CD4-positive, alpha-beta T cell treated with Interleukin-12 subunit alpha and Interleukin-12 subunit beta, for 1 hour (primary cell): ENCODE results near the gene FBXL19.
A peak's percentile ranks its signal among the peaks of the same experiment; 100 is the strongest.

Source experiments
- DNase-seq: peaks from one replicate; pipeline ENCODE4 v3.0.0-alpha.2; 2020

Gene FBXL19

DNA sequence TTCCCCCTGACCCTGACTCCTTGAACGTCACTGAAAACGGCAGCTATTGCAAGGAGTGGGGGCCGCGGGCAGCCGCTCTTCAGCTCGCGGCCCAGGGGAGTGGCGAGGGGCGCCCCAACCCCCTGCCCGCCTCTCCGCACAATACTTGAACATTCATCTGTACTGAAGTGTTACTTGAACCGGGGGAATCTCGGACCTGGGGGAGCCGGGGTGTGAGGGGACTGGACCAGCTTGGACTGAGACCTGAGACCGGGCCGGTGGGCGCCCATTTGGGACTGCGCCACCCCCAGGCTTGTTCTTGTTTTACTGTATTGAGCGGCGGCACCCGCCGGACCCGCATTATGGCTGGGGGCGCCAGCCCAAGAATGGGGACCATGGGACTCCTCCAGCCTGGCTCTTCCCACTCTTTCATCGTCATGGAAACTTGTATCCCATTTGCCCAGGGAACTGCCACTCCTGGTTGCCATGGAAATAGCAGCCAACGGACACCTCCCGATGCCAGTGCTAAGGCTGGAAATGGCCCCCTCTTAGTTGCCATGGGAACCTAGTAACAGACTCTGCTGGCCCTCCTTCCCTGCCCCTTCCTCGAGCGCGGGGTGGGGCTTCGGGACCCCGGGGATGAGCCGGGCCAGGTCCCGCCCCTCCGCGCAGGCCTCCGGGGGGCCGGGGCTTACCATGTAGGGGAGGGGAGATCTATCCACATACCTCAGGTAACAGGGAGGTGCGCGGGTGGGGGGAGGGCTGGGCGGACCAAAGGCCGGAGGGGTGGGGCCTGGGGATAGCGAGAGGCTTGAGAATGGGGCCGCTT is 24.7 kb downstream of the FBXL19 start:
- DNase-seq, result peak; percentile 32

DNA sequence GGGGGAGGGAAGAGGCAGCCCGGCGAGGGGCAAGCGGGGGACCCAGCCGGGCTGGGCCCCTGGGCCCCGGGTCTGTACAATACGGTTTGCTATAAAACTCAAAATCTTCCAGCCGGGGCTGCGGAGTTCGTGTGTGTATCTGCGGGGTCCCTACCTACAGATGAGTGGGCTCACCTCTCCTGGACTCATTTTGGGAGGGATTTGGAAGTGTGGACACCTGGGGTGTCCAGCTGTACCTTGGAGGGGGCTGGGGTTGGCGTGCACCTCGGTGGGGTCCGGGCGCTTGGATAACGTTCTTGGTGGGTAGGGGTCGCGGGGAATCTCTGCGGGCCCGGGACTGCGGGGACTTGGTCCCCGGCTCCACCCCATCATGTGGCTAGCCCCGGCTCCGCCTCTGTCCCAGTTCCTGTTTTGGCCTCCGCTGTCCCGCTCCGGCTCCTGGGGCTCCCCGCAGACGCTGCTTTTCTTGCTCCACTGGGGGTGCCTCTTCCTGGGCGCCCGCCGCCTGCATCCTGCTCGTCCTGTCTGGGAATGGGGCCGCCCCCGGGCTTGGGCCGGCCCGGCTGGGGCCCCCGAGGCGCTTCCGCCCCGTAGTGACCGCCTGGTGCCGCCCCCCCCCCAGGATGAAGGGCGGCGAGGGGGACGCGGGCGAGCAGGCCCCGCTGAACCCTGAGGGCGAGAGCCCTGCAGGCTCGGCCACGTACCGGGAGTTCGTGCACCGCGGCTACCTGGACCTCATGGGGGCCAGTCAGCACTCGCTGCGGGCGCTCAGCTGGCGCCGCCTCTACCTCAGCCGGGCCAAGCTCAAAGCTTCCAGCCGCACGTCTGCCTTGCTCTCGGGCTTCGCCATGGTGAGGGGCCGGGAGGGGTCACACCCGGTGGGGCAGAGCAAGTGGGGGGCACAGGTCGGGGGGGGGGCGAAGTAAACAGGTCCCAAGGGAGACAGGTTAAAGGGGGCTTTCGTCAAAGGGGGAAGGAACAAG is 25.6 kb downstream of the FBXL19 start, which contains the start of gene ORAI3:
Gene ORAI3, plus strand, starts transcription at position 402 of the 983 bp plus-strand sequence. Its CDS starts 222 bp downstream, at position 624.
- DNase-seq, result peak; percentile 46

DNA sequence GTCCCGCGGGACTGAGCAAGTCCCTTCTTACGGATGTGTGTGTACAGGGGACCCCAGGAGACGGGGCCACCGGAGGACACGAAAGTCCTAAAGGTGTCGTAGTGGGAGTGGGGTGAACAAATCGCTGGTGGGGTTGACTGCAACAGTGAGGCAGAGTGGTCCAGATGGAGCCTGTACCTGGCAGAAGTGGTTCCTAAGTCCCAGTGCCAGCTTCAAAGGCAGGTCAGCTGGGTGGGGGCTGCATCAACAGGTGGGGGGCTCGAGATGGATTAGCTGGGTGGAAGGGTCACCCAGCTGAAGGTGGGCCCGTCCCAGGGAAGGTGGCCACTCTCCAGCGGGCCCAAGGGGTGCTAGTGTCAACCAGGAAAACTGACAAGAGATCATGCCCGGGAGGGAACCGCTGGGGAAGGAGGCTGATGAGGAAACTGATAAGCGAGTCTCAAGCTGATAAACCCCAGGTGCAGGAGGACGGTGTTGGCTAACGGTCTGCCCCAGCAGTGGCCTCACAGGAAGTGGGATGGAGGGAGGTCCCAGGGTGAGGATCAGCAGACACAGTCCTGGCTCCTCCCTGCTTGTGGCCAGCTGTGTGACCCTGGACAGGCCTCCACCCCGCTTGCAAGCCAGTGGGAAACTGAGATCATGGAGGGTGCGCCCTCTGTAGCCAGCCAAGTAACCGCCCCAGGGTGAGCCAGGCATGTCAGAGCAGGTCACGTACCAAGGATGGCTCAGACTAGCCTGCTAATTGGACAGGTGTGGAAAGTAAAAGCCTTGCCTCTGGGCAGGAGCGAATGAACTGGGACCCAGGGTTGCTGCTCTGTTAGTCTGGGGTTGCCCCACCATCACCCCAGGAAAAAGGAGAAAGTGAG is 26.5 kb downstream of the FBXL19 start:
- DNase-seq, result peak; percentile 29

DNA sequence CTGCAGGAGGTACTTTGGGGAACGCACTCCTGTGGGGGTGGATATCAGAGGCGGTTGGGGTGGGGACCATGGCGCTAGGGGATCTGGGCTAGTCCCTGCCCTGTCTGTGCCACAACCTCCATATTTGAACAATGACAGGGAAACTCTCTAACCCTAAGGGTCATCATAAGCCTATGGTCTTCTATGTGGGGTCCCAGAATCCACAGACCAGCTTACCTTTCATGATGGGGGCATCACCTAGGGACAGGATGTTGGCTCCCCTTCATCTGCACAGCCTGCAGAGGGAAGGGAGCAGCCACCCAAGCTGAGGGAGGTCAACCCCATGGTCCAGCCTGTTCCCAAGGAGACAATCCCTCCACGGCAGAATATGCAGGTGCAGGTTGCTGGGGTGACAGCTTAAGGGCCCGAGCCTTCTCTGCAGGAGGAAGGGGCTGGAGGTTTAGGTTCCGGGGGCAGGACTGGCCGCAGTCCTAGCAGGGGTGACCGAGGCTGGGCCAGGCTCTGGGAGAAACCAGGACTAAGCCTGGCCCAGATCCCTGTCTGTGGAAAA is 27.2 kb downstream of the FBXL19 start:
- DNase-seq, result no peak

DNA sequence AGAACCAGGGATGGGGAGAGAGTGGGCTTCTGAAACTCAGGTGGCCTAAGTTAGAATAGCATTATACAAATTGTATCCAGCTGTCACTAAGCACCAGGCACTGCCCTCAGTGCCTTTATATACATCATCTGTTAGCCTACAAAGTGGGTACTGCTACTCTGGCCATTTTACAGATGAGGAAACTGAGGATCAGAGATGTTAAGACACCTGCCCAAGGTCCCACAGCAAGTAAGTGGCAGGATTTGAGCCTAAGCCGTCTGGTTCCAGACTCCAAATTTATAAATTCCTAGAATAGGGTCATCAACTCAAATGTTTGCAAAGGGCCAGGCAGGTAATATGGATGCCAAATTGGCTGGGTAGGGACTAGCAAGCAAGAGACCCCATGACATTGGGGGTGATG is 27.8 kb downstream of the FBXL19 start:
- no peak for DNase-seq

DNA sequence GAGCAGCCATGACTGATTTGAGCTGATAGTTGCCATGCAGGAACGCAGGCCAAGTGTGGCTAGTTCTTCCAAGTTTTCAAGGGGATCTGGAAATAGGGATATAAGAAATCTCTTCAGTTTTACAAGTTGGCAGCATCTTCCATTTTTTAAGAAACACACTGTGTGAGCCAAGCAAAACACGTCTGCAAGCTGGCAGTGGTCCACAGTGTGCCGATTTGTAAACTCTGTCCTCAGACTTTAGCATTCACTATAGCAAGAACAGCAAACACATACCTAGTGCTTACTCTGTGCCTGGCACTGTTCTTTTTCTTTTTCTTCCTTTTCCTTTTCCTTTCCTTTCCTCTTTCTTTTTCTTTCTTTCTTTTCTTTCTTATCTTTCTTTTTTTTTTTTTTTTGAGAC is 28.4 kb downstream of the FBXL19 start:
- no peak for DNase-seq

DNA sequence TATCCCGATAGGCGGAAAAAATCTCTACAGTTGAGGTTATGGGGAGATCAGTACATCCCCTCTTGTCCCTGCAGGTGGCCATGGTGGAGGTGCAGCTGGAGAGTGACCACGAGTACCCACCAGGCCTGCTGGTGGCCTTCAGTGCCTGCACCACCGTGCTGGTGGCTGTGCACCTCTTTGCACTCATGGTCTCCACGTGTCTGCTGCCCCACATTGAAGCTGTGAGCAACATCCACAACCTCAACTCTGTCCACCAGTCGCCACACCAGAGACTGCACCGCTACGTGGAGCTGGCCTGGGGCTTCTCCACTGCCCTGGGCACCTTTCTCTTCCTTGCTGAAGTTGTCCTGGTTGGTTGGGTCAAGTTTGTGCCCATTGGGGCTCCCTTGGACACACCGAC is 29.7 kb downstream of the FBXL19 start:
- no peak for DNase-seq

DNA sequence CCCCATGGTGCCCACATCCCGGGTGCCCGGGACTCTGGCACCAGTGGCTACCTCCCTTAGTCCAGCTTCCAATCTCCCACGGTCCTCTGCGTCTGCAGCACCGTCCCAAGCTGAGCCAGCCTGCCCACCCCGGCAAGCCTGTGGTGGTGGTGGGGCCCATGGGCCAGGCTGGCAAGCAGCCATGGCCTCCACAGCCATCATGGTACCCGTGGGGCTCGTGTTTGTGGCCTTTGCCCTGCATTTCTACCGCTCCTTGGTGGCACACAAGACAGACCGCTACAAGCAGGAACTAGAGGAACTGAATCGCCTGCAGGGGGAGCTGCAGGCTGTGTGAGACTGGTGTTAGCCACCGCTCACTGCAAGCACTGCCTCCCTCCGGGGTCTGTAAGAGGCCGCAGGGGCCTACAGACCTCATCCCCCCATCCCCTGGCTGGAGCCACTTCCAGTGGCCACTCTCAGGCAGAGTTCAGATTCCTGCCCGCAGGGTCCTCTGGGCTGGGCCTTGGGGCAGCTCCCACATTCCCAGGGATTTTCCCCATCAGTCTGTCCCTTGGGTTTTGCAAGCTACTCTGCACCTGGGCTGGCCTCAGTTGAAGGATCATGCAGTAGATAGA is 30.2 kb downstream of the FBXL19 start:
- peak; percentile 74 for DNase-seq

DNA sequence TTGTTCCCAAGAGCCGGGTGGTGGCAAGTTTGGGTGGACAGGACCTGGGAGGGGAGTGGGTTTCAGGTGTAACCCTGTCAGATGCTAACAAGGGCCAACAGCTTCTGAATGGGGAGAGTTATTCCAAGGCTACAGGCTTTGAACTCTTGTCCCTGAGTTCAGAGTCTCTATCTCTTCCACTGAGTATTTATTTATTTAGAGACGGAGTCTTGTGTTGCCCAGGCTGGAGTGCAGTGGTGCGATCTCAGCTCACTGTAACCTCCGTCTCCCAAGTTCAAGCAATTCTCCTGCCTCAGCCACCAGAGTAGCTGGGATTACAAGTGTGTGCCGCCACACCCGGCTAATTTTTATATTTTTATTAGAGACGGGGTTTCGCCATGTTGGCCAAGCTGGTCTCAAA is 31.6 kb downstream of the FBXL19 start:
- DNase-seq, result no peak

DNA sequence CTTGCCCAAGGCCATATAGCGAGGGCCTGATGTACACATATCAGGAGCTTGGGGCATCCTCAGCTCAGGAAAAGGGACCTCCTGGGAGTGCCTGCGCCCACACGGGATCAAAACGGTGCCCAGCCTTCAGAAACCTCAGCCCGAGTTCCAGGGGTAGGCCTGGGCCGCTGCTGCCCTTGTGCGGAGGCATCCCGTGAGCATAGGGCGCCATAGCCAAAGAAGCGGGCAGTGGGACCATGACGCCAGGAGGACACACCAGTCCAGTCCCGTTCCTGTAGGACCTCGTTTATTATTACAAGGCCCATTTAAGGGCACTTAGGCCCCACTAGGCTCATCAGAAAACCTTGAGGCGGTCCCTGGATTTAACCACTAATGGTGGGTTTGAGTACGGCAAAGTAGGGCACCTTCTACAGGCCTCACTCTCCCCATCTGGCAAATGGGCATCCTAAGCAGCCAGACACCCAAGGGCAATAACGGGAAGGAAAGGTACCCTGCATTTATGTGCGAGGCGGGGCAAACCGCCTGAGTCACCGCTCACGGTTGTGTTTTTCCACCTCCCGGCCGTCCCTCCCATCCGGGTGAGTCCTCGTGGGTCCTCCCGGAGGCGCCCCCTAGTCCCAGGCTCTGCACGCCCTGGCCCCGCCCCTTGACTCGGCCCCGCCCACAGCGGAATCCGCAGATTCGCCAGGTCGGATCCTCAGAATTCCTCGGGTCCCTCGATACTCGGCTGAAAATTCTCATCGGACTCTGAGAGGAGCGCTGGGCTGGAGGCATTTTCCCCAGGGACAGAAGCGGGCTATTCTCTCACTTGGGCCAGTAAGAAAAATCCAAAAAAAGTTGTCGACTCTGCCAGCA is 33.5 kb downstream of the FBXL19 start:
- peak; percentile 87 for DNase-seq

DNA sequence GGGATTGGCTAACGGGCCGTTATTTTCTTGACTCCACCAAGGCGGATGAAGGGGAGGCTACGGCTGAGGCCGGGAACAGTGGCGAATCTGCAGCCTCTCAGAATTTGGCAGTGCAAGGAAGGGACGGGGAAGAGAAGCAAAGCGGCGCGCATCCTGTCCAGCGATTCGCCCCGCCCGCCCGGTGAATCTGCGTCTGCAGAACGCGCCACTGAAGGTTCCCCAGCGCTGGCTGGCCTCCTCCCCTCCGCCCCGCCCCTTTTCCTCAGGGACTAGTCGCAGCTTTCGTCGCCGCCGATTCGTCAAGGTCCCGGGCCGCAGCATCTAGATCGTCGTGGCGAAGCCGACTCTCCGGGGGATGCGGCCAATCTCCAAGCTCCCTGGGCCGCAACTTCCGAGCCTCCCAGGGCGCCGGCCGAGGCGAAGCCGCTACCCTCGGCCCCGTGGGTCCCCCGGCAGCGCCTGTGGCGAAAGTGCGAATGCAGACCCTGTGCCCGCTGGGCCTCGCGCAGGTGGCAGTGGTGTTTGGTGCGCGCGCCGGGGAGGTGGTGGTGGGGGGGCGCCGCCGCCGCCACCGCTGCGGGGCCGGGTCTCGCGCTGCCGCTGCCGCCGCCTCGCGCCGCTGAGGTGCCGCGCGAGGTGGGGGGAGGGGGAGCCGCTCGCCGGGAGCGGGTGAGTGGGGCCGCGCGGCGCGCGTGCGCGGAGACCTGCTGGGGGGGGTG is 34.2 kb downstream of the FBXL19 start, which contains the start of gene SETD1A:
Gene SETD1A, plus strand, starts transcription at position 299 of the 719 bp plus-strand sequence. CDS start 978 bp downstream, outside the sequence.
- peak; percentile 97 for DNase-seq

DNA sequence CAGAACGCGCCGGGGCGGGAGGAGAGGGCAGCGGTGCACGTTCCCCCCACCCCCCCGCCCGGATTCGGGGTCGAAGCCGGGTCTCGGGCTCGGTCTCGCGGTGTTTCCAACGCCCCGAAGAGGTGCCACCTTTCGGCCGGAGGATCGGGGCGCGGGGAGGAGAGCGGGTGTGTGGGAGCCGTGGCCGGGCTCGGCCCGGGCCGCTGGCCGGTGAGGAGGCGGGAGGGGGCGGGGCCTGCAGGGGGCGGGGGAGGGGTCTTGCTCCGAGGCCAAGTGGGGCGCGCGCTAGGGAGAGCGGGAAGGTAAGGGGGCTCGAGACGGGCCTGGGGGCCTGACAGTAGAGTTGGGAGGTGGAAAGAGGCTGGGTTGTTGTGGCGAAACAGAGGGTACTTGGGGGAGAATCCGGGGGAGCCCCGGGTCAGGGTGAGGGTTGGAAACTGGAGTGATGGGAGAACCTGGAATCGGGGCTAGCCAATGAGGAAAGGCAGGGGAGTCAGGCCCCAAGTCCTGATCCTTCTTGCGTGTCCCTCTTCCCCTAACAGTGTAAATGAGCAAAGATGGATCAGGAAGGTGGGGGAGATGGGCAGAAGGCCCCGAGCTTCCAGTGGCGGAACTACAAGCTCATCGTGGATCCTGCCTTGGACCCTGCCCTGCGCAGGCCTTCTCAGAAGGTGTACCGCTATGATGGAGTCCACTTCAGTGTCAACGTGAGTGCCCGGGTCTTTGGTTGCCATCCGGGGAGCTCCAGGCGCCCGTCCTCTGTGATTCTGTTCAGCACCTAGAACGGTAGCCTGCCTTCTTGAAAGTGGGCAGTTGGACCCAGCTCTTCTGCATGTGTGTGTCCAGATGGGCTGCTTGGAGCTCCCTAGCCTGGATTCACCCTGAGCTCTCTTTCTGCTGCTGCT is 35.1 kb downstream of the FBXL19 start:
- no peak for DNase-seq

DNA sequence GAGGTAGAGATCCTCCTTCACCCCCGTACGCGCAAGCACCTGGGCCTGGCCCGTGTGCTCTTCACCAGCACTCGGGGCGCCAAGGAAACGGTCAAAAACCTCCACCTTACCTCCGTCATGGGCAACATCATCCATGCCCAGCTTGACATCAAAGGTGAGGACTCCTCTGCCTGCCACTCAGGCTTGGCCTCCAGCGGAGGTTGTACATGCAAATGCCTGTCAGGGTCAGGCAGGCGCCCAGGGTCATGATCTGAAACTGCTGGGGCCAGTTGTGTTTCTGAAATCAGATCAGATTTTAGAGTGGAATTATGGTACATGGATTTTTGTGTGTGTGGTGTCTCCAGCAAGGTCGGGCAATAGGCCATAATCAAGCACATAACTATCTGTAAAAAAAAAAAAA is 38.0 kb downstream of the FBXL19 start:
- DNase-seq, result no peak

DNA sequence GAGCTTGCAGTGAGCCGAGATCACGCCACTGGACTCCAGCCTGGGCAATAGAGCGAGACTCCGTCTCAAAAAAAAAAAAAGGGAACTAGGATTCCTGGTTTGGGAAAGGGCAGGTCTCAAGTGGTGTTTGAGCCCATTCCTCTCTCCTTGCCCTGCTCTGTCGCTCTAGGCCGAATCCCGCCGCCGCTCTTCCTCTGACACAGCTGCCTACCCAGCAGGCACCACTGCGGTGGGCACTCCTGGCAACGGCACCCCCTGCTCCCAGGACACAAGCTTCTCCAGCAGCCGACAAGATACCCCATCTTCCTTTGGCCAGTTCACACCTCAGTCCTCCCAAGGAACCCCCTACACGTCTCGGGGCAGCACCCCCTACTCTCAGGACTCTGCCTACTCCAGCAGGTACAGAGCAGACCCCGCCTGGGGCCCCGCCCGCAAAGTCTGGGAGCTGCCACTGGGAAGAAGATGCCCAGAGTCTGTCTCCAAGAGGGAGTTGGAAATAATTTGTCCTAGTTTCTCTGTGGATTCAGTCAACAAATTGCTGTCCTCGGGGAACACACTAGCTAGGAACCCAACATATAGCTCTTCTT is 40.6 kb downstream of the FBXL19 start:
- DNase-seq, result no peak

DNA sequence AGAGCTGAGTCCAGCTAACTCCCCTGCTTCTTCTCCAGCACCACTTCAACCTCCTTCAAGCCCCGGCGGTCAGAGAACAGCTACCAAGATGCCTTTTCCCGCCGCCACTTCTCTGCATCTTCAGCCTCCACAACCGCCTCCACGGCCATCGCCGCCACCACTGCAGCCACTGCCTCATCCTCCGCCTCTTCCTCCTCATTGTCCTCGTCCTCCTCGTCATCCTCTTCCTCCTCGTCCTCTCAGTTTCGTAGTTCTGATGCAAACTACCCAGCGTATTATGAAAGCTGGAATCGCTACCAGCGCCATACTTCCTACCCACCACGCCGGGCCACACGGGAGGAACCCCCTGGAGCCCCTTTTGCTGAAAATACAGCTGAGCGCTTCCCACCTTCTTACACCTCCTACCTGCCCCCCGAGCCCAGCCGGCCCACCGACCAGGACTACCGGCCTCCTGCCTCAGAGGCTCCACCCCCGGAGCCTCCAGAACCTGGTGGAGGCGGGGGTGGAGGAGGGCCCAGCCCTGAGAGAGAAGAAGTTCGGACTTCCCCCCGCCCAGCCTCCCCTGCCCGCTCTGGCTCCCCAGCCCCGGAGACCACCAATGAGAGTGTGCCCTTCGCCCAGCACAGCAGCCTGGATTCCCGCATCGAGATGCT is 41.3 kb downstream of the FBXL19 start:
- DNase-seq, result no peak

DNA sequence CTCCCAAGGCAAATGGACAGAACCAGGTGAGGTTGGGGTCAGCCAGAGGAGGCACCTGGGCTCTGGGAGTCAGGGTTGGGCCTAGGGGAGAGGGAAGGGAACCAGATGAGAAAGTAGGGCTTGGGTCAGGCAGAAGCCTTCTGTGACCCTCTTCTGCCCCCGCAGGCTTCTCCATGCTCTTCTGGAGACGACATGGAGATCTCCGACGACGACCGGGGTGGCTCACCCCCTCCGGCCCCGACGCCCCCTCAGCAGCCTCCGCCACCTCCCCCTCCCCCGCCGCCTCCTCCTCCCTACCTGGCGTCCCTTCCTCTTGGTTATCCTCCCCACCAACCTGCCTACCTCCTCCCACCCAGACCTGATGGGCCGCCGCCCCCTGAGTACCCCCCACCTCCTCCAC is 42.1 kb downstream of the FBXL19 start:
- no peak for DNase-seq

DNA sequence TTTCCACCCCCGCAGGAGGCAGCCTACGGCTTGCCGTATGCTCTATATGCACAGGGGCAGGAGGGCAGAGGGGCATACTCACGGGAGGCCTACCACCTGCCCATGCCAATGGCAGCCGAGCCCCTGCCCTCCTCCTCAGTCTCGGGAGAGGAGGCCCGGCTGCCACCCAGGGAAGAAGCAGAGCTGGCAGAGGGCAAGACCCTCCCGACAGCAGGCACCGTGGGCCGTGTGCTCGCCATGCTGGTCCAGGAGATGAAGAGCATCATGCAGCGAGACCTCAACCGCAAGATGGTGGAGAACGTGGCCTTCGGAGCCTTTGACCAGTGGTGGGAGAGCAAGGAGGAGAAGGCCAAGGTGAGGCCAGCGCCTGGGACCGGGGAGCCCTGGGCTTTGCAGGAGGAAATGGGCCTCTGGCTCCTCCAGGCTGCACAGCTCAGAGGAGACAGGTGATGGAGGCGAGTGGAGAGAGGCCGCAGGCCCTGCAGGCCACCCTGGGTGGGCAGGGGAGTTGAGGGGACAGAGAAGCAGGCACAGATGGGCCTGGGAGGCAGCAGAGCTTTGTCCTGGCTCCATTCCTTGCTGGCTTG is 42.8 kb downstream of the FBXL19 start:
- no peak for DNase-seq

DNA sequence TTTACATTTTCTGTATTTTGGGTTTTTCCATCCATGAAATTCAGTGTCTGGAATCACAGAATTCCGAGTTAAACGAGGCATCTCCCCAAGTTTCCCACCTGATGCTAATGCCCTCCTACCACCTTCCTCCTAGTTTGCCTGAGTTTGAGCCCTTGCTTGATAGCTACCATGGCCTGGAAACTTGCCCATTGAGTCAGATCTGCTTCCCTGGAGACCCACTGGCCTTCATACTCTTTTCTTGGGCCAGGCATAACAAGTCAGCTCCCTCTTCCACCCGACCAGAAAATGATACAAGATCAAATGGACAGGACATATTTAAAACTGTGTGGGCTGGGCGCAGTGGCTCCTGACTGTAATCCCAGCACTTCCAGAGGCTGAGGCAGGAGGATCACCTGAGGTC is 44.4 kb downstream of the FBXL19 start:
- DNase-seq, result no peak
